SH-SY5Y (cell line): ENCODE measurements around the gene CPLX3.

Source experiments
- GATA2 ChIP-seq: IDR thresholded peaks from 2 replicates; pipeline ENCODE4 v1.6.1; 2011; ENCODE audit warnings: mild to moderate bottlenecking, low read depth, low read length
- GATA3 ChIP-seq: IDR thresholded peaks from 2 replicates; pipeline ENCODE4 v1.6.1; 2011; ENCODE audit warnings: low read depth, mild to moderate bottlenecking, low read length, moderate library complexity

Gene CPLX3

GRCh38 chr15:74870436-74871215, 44.2 kb downstream of the CPLX3 start:
- TF ChIP-seq GATA3: no peak
- TF ChIP-seq GATA2: no peak

- no peak for TF ChIP-seq GATA3
- TF ChIP-seq GATA2: no peak
These were observed 46.2 kb downstream of the CPLX3 start for GRCh38 chr15:74872702-74873035.

- TF ChIP-seq GATA3 (no peak), GATA2 (no peak)
These were observed 46.8 kb downstream of the CPLX3 start, which contains the start of gene SCAMP2 for GRCh38 chr15:74873036-74873755. Gene SCAMP2 (minus strand): TSS chr15:74873365. CDS start chr15:74873255, 110 bp downstream.

GRCh38 chr15:74873756-74874424, 47.5 kb downstream of the CPLX3 start:
- TF ChIP-seq GATA3 (no peak), GATA2 (no peak)

GRCh38 chr15:74878273-74878672, 51.8 kb downstream of the CPLX3 start:
- TF ChIP-seq GATA2 (no peak), GATA3 (no peak)
